HG02588 (cell line): Measurements from ENCODE around the gene CBR4.
"Not testable (repeated sequence)": the region's sequence is repeated elsewhere in the genome, so short reads cannot be mapped to it uniquely, and the experiment has no call there.

ENCODE experiments used
- ATAC-seq: cut with Tn5 transposase; IDR thresholded peaks from one replicate; pipeline ENCODE4 v1.9.1; 2021; ENCODE audit warnings: mild to moderate bottlenecking, moderate library complexity; ENCODE audit not compliant: unreplicated experiment

The CBR4 gene

GRCh38 chr4:169035871-169036620, 26.0 kb upstream of the CBR4 start:
- ATAC-seq = not testable (repeated sequence)

GRCh38 chr4:169033660-169034059, 23.6 kb upstream of the CBR4 start:
- no peak for ATAC-seq

- ATAC-seq = no peak
Measured at GRCh38 chr4:169032883-169033645, 23.0 kb upstream of the CBR4 start.

GRCh38 chr4:169032194-169032593, 22.1 kb upstream of the CBR4 start:
- ATAC-seq = no peak

GRCh38 chr4:169031392-169031791, 21.3 kb upstream of the CBR4 start:
- no peak for ATAC-seq

- no peak for ATAC-seq
Measured at GRCh38 chr4:169030562-169030982, 20.5 kb upstream of the CBR4 start.

- no peak for ATAC-seq
Measured at GRCh38 chr4:169029947-169030346, 19.9 kb upstream of the CBR4 start.

GRCh38 chr4:169027663-169028062, 17.6 kb upstream of the CBR4 start:
- ATAC-seq = no peak

- ATAC-seq = no peak
Measured at GRCh38 chr4:169025184-169025583, 15.1 kb upstream of the CBR4 start.

GRCh38 chr4:169024762-169025161, 14.7 kb upstream of the CBR4 start:
- peak; percentile 76 for ATAC-seq

GRCh38 chr4:169018406-169018805, 8.4 kb upstream of the CBR4 start:
- no peak for ATAC-seq

- ATAC-seq = no peak
Measured at GRCh38 chr4:169017971-169018370, 7.9 kb upstream of the CBR4 start.

- ATAC-seq = no peak
Measured at GRCh38 chr4:169015186-169015623, 5.2 kb upstream of the CBR4 start.

GRCh38 chr4:169014586-169014985, 4.5 kb upstream of the CBR4 start:
- no peak for ATAC-seq

- no peak for ATAC-seq
Measured at GRCh38 chr4:169013396-169013795, 3.3 kb upstream of the CBR4 start.

GRCh38 chr4:169012049-169012448, 2.0 kb upstream of the CBR4 start:
- no peak for ATAC-seq

- ATAC-seq = peak; percentile 24
Measured at GRCh38 chr4:169009286-169010124, 550 bp downstream of the CBR4 start.

- no peak for ATAC-seq
Measured at GRCh38 chr4:169005453-169006099, 4.5 kb downstream of the CBR4 start.

- ATAC-seq = no peak
Measured at GRCh38 chr4:169000315-169000714, 9.7 kb downstream of the CBR4 start.

- ATAC-seq = no peak
Measured at GRCh38 chr4:168999809-169000208, 10.2 kb downstream of the CBR4 start.

GRCh38 chr4:168998596-168998995, 11.5 kb downstream of the CBR4 start:
- no peak for ATAC-seq
